GM21515 (cell line): ENCODE results near the gene PROCA1.
"Not testable (repeated sequence)": the region's sequence is repeated elsewhere in the genome, so short reads cannot be mapped to it uniquely, and the experiment has no call there.

Experiments
- ATAC-seq: cut with Tn5 transposase; IDR thresholded peaks from one replicate; pipeline ENCODE4 v1.9.1; 2021; ENCODE audit not compliant: unreplicated experiment

The PROCA1 gene

GRCh38 chr17:28744104-28744971 is 32.6 kb upstream of the PROCA1 start:
- peak; percentile 21 for ATAC-seq

- peak; percentile 49 for ATAC-seq
Observed at GRCh38 chr17:28743243-28744103, 31.8 kb upstream of the PROCA1 start, which contains the start of gene TRAF4. Gene TRAF4 (plus strand): TSS chr17:28744011. CDS start chr17:28744113, 102 bp downstream.

GRCh38 chr17:28741358-28742349 is 30.0 kb upstream of the PROCA1 start:
- ATAC-seq = no peak

- ATAC-seq = no peak
Observed at GRCh38 chr17:28740406-28741357, 29.0 kb upstream of the PROCA1 start.

- no peak for ATAC-seq
Observed at GRCh38 chr17:28738680-28739384, 27.1 kb upstream of the PROCA1 start.

DNA sequence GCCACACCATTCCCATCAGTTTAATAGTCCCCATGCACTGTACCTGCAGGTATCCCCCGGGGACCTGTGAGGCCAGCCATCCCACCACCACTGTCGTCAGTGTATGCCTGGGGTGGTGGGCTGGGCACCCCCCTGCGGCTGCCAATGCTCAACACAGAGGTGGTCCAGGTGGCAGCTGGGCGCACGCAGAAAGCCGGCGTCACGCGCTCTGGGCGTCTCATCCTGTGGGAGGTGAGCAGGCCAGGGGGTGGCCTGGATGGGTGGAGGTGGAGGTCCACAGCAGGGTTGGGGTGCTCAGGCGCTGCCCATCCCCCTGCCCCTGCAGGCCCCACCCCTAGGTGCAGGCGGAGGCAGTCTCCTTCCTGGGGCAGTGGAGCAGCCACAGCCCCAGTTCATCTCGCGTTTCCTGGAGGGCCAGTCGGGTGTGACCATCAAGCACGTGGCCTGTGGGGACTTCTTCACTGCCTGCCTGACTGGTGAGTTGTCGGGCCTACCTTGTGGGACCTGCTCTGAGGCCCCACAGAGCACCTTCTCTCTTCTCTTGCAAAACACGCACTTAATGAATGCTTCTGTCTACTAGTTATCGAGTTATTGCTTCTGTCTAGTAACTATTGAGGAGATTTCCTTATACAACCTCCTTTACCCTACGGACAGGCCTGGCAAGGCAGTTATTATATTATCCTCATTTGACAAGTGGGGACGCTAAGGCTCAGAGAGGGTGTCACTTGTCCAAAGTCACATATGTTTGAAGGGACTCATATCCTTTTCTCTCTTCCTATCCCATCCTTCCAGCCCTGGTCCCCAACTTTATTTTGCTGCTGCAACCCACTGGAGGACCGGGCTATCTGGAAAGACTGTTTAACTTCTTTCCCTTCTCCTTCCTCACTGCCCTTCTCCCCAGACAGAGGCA is 26.3 kb upstream of the PROCA1 start:
- peak; percentile 57 for ATAC-seq

GRCh38 chr17:28737316-28737715 is 25.6 kb upstream of the PROCA1 start:
- ATAC-seq = no peak

DNA sequence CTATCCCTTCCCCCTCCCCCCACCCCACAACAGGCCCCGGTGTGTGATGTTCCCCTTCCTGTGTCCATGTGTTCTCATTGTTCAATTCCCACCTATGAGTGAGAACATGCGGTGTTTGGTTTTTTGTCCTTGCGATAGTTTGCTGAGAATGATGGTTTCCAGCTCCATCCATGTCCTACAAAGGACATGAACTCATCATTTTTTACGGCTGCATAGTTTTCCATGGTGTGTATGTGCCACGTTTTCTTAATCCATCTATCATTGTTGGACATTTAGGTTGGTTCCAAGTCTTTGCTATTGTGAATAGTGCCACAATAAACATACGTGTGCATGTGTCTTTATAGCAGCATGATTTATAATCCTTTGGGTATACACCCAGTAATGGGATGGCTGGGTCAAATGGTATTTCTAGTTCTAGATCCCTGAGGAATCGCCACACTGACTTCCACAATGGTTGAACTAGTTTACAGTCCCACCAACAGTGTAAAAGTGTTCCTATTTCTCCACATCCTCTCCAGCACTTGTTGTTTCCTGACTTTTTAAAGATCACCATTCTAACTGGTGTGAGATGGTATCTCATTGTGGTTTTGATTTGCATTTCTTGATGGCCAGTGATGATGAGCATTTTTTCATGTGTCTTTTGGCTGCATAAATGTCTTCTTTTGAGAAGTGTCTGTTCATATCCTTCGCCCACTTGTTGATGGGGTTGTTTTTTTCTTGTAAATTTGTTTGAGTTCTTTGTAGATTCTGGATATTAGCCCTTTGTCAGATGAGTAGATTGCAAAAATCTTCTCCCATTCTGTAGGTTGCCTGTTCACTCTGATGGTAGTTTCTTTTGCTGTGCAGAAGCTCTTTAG is 24.5 kb upstream of the PROCA1 start:
- ATAC-seq = not testable (repeated sequence)

- ATAC-seq = no peak
Observed at GRCh38 chr17:28735242-28735722, 23.6 kb upstream of the PROCA1 start.

GRCh38 chr17:28734712-28735241 is 23.1 kb upstream of the PROCA1 start:
- ATAC-seq = no peak

DNA sequence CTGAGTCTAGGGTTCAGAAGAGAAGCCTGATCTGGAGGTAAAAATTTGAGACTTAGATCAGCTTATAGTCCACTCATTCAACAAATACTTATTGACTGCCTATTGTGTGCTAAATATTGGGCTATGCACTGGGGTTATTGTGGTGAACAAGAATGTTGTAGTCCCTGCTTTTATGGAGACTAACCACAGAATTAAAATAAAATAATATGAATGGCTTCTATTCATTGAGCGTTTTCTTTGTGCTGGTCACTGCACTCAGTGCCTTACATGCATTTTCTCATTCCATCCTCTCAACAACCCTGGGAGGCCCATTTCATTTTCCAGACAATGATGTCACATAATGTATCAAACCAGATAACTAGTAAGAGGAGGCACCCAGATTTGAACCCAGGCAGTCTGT is 21.7 kb upstream of the PROCA1 start:
- ATAC-seq = no peak

DNA sequence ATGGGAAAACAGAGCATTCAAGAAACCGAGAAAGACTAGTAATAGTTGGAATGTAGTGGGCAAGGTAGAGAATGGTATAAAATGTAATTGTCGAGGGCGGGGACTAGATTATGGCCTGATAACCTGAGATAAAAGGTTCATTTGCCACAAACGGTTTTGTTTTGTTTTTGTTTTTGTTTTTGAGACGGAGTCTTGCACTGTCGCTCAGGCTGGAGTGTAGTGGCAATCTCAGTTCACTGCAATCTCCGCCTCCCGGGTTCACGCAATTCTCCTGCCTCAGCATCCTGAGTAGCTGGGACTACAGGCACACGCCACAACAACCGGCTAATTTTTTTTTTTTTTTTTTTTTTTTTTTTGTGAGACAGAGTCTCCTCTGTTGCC is 18.3 kb upstream of the PROCA1 start:
- ATAC-seq = no peak

- peak; percentile 37 for ATAC-seq
Observed at GRCh38 chr17:28728364-28729200, 16.9 kb upstream of the PROCA1 start, which contains the start of gene NEK8. Gene NEK8 (plus strand): TSS chr17:28728788. CDS start chr17:28728814, 26 bp downstream.

DNA sequence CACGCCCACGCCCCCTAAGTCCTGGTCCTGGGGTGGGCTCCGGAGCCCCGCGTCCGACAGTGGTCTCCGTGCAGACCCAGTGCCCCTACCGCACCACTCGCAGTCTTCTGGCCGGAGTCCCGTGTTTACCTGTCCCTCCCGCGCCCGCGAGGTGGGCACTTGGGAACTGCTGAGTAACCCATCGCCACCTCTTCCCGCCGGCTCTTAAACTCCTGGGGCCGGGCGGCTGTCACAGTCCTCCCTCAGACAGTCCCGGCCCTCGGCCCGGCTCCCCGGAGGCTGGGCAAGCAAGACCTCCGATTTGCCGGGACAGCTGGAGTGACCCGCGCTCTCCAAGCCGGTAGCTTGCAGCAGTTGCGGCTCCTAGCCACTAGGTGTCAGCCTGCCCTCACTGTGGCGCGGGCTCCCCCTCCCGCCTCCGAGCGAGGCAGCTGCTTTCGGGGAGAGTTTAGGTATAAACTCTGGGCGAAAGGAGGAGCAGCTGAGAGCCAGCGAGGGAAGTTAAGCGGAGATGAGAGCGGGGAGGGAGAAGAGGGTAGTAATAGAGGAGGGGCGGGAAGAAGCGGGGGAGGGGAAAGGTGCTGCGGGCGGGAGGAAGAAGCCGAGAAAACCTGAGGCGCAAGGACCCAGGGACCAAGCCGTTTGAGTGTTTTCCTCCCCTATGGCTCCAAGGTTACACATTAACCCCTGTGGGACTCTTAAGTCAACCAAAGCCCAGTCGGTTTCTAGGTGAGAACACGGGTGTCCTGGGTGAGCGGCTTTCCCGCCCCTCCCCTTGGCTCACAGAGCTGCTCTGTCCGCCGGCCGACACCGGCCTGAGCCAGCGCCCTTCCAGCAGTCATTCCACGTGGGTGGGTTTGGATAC is 15.2 kb upstream of the PROCA1 start:
- ATAC-seq = peak; percentile 34

- ATAC-seq = peak; percentile 11
Observed at GRCh38 chr17:28726226-28726626, 14.5 kb upstream of the PROCA1 start, which contains the start of gene TLCD1. Gene TLCD1 (minus strand): TSS chr17:28726233. CDS start chr17:28726097, 136 bp downstream.
